Mesothelial cell of epicardium (in vitro differentiated cells): ENCODE data around the gene BIN1. TPM values are rescaled to one million over a fixed set of nuclear protein-coding genes. Genes with fewer than 3 reads are reported as not detected.
A peak's percentile ranks its signal among the peaks of the same experiment; 100 is the strongest.

Experiments
- DNase-seq, 2 experiments: peaks; one replicate each; pipeline ENCODE4 v3.0.0; 2021; ENCODE audit warnings: low spot score in 2 of 2; ENCODE audit not compliant: unreplicated experiment in 2 of 2
- H3K27ac Mint-ChIP-seq: 2 replicates; pipeline ENCODE4 v1.8.0; 2021; ENCODE audit warnings: mixed read lengths
- H3K27me3 Mint-ChIP-seq: 2 replicates; pipeline ENCODE4 v1.8.0; 2021; ENCODE audit warnings: low read depth, mixed read lengths
- H3K36me3 Mint-ChIP-seq: 2 replicates; pipeline ENCODE4 v1.8.0; 2021; ENCODE audit warnings: mixed read lengths
- H3K4me1 Mint-ChIP-seq: 2 replicates; pipeline ENCODE4 v1.8.0; 2021; ENCODE audit warnings: mixed read lengths
- H3K4me3 Mint-ChIP-seq: 2 replicates; pipeline ENCODE4 v1.8.0; 2021; ENCODE audit warnings: mild to moderate bottlenecking, moderate library complexity, mixed read lengths
- H3K9me3 Mint-ChIP-seq: 2 replicates; pipeline ENCODE4 v1.8.0; 2021; ENCODE audit warnings: mixed read lengths
- CTCF ChIP-seq: fragments of 200-600 bp; sonication (generic); IDR thresholded peaks from one replicate; pipeline ENCODE4 v1.5.0; 2021; ENCODE audit warnings: antibody characterized with exemption; ENCODE audit not compliant: unreplicated experiment
- total RNA-seq: library from RNA; stranded (reverse); gene quantifications from 3 replicates; pipeline ENCODE4 v1.2.1, GENCODE V29; 2021

Gene BIN1
- total RNA-seq, 1 donor from 2014 or later: 45.7 TPM

- no peak for DNase-seq
- Mint-ChIP-seq H3K36me3 (peaks cover 2% of the 10 kb centered on the region), H3K4me3 (no peak overlapping the region), H3K4me1 (peaks cover 11% of the 10 kb centered on the region), H3K27ac (peak overlapping the region; percentile 39), H3K9me3 (no peaks in the 10 kb centered on the region), H3K27me3 (no peaks in the 10 kb centered on the region)
- TF ChIP-seq CTCF: no peak
These were observed 32.6 kb downstream of the BIN1 start for GRCh38 chr2:127074358-127074757.

- DNase-seq: no peak
- Mint-ChIP-seq H3K4me1 (peaks cover 5% of the 10 kb centered on the region), H3K27me3 (no peaks in the 10 kb centered on the region), H3K27ac (no peak overlapping the region), H3K9me3 (no peaks in the 10 kb centered on the region), H3K36me3 (peaks cover 2% of the 10 kb centered on the region), H3K4me3 (no peak overlapping the region)
- TF ChIP-seq CTCF: no peak
These were observed 34.0 kb downstream of the BIN1 start for GRCh38 chr2:127072970-127073369.

- H3K4me1 Mint-ChIP-seq: peaks cover 5% of the 10 kb centered on the region
- H3K36me3 Mint-ChIP-seq: peaks cover 2% of the 10 kb centered on the region
- H3K9me3 Mint-ChIP-seq: no peaks in the 10 kb centered on the region
- H3K27me3 Mint-ChIP-seq: no peaks in the 10 kb centered on the region
- no peak overlapping the region for H3K27ac Mint-ChIP-seq
- no peak for TF ChIP-seq CTCF
- no peak for DNase-seq
- H3K4me3 Mint-ChIP-seq: no peak overlapping the region
These were observed 34.6 kb downstream of the BIN1 start for GRCh38 chr2:127072396-127072795.

GRCh38 chr2:127071901-127072328 lies 35.0 kb downstream of the BIN1 start:
- Mint-ChIP-seq H3K27ac (no peak overlapping the region), H3K36me3 (peaks cover 2% of the 10 kb centered on the region), H3K9me3 (no peaks in the 10 kb centered on the region), H3K4me1 (peaks cover 5% of the 10 kb centered on the region), H3K27me3 (no peaks in the 10 kb centered on the region), H3K4me3 (no peak overlapping the region)
- no peak for TF ChIP-seq CTCF
- DNase-seq: no peak

GRCh38 chr2:127070221-127070620 lies 36.7 kb downstream of the BIN1 start:
- Mint-ChIP-seq H3K36me3 (peaks cover 2% of the 10 kb centered on the region), H3K9me3 (no peaks in the 10 kb centered on the region), H3K4me1 (peaks cover 7% of the 10 kb centered on the region), H3K27me3 (no peaks in the 10 kb centered on the region), H3K27ac (no peak overlapping the region), H3K4me3 (no peak overlapping the region)
- TF ChIP-seq CTCF: no peak
- no peak for DNase-seq

- H3K9me3 Mint-ChIP-seq: no peaks in the 10 kb centered on the region
- no peaks in the 10 kb centered on the region for H3K27me3 Mint-ChIP-seq
- no peak overlapping the region for H3K27ac Mint-ChIP-seq
- H3K36me3 Mint-ChIP-seq: peaks cover 2% of the 10 kb centered on the region
- peaks cover 9% of the 10 kb centered on the region for H3K4me1 Mint-ChIP-seq
- DNase-seq: no peak
- no peak for TF ChIP-seq CTCF
- H3K4me3 Mint-ChIP-seq: no peak overlapping the region
These were observed 37.4 kb downstream of the BIN1 start for GRCh38 chr2:127069536-127069935.
